CD4-positive, alpha-beta T cell treated with Interleukin-15 for 1 hour (primary cell): ENCODE measurements around the gene KRTAP10-4.
"Not testable (repeated sequence)": the region's sequence is repeated elsewhere in the genome, so short reads cannot be mapped to it uniquely, and the experiment has no call there.

Source experiments
- DNase-seq: peaks from one replicate; pipeline ENCODE4 v3.0.0-alpha.2; 2020

Gene KRTAP10-4

DNA sequence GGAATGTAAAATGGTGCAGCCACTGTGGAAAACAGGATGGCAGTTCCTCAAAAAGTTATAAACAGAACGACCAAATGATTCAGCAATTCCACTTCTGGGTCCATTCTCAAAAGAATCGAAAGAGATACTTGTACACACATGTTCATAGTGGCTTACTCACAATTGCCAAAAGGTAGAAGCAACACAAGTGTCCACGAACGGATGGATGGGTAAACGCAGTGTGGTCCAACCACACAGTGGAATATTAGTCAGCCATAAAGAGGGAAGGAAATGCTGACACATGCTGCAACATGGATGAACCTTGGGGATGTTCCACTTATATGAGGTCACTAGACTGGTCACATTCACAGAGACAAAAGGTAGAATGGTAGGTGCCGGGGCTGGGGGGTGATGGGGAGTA lies 38.8 kb upstream of the KRTAP10-4 start:
- DNase-seq, result no peak

DNA sequence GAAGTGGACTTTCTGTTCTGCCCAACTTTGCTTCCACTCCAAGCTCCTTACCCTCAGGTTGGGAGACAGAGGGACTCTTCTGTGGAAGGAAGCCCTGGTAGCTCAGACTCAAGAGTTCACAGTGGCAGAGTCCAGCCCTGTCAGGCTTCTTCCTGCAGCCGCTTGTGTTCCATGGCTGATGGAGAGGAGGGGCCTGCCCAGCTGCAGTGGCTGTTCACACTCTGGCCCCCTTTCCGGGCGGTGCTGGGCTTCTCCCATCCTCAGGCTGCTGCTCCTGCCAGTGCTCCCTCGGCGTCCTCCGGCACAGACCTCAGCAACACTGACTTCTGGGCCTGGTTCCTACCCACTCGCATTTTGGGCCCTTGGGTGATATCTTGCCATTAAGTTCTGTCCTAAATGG lies 37.6 kb upstream of the KRTAP10-4 start:
- no peak for DNase-seq

DNA sequence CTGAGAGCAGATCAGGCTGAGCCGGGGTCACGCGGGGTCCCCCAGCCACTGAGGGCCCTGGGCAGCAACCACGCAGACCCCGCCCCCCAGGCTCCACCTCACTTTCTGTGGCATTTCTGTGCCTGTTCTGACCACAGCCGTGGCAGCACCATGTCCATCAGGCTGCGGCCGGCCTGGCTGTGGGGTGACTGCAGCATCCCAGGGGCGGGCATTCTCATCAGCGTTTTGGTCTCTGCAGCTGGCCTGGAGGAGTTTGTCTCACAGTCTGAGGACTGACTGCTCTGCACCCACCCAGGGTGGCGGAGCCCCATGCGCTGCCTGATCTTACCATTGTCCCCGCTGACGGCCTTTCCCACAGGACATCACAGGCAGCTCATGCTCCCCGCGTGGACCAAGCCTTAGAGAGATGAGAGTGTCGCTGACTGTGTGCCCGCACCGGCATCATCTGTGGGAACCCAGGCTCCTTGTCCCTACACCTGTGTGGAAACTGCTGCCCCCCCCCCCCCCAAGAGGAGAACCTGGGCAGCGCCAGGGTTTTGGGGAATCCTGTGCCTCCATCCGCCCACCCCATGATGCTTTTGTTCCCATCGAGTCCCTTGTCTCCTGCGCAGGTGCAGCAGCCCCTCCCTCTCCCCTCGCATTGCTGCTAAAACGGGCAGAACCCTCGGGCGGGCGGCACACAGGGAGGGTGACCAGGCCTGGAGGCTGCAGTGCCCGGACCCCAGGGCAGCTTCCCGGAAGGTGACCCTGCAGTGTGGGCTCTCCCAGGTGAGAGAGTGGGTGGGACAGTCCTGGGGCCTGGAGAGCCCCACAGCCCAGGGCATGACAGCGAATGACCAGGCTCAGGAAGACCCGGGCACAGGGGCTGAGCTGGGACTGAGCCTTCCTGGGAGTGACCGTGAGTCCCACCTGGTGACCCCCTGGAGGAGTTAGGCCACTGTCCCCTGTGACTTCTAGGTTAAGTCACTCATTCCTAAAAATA lies 35.3 kb upstream of the KRTAP10-4 start:
- no peak for DNase-seq

DNA sequence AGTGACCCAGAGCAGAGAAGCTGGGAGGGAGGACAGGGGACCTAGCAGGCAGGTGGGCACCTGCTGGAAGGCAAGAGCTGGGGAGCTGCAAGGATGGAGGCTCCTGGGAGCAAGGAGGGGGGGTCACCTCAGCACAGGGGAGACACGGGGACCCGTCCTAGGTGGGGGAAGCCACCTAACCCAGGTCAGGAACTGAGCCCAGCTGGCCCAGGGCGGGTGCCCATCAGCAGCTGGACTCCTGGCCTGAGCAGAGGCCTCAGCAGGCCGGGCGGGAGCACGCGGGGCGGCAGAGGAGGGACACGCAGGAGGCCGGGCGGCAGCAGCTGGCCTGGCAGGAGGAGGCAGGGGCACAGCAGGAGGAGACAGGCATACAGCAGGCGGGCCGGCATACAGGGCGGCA lies 34.5 kb upstream of the KRTAP10-4 start:
- DNase-seq, result no peak

DNA sequence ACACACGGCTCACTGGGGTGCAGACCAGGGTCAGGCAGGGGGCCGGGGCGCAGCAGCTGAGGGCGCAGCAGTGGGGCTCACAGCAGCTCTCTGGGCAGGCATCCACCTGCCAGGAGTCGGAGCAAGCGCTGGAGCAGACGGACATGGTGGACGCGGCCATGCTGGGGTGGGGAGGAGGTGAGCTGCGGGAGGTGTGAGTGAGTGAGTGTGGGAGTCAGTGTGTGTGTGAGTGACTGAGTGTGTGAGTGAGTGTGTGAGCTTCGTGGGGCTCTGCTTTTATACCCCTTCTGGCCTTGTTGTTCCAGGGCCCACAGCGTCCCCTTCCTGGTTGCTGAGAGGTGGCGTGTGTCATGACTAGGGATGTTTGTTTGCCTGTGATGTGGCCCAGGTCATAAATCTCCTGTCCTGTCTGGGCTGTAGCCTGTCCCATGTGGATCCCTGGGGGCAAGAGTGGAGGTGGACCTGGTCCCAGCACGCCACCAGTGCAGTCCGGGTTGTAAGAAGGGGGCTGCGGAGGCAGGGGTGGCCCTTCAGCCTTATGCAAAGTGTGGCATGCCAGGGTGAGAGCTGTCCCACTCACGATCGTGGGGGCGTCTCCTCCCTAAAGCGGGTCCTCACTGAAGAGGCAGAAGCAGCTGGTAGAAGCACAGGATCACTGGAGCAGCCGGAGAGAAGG lies 33.4 kb upstream of the KRTAP10-4 start, which contains the start of gene KRTAP10-1:
KRTAP10-1 (minus strand) TSS at position 205 of the 676 bp plus-strand sequence; CDS start at position 160, 45 bp downstream.
- no peak for DNase-seq

DNA sequence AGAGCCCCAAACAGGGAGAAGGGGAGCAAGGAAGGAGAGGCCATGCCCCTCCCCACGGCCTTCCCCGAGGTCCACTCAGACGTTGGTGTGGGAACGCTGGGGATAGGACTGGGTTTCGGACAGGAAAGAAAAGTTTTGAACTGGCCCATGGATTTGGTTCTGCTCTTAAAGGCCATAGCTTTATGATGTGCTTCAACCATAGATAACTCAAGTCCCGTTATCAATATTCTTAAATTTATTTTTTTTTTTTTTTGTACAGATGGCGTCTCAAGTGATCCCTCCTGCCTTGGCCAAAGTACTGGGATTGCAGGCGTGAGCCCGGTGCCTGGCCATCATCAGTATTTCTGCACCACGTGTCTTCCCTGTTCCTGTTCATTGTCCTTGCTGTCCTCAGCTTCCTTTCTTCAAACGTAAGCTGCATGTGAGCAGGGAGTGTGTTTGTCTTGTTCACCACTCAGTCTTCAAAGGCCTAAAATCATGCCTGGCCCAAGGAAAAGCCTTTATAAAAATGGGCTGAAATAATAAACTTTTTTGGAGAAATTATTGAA lies 32.7 kb upstream of the KRTAP10-4 start:
- DNase-seq, result no peak

DNA sequence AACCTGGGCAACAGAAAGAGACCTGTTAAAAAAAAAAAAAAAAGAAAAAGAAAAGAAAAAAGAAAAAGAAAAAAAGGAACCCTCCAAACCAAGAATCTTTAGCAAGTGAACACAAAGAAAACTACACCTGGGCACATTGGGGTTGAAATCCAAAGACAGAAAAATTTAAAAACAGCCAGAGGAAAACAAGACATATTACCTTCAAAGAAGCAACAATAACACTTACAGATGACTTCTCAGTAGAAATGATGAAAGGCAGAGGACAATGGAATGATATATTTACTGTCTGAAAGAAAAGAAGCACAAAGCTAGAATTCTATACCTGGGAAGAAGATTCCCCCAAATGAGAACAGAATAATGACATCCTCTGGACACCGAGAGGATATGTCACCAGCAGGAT lies 30.8 kb upstream of the KRTAP10-4 start:
- DNase-seq, result no peak

DNA sequence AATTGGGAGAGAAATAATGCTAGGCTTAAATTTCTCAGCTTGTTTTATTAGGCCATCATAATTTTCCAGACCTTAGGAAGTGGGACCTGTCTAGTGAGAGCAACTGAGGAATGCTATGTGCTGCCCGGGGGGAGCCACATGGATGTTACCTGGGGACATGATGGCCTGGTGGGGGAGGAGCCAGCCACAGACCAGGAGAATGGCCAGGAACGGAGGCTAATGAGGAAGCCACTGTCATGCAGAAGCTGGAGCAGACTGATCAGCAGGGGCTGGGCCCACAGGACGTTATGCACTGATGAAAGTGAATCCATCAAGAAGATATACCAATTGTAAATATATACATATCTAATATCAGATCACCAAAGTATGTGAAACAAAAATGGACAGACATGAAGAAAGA lies 29.0 kb upstream of the KRTAP10-4 start:
- DNase-seq, result no peak

DNA sequence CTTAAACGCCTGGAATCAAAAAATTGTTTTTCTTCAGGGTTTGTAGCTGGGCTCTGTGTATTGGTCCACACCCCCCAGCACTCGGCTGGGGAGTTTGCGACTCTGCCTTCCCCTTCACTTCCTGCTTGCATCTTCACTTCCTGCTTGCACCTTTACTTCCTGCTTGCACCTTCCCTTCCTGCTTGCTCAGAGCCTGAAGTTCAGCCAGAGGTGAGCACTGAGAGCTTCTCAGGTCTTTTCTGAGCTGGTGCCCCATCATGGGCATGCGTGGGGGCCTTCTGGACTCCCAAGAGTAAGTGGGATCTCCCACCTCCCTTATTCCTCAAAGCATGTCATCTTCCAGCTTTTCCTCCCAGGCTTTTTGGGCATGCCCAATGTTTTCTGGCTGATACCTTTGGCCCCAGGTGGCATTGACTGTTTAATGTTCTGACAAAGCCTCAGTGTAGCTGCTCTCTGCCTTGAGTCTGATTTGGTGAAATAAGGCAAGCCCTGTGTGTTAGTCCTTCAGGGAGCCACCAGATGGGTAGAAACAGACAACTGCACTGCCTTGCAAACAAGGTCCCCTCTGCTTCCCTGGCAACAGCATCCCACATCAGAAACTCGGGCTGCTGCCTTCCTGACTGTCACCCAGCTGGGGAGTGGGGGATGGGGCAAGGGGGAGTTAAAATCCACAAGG lies 25.7 kb upstream of the KRTAP10-4 start:
- peak; percentile 47 for DNase-seq

DNA sequence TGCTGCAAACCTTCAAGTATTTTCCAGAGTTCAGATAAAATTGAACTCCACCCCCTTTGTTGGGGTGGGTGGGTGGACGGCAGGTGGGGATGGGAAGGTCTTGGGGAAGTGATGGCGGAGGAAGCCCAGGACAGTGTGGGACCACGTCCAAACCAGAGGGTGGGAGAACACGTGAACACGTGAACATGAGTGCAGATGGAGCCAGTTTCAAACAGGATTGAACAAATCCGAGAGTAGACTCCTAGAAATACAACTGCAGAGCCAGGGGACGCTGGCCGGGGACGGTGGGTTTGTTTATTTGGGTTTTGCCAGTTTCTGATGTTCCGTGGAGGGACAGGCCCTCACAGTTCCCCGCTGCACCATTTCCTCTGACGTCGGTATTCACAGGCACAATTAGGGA lies 25.1 kb upstream of the KRTAP10-4 start:
- no peak for DNase-seq

DNA sequence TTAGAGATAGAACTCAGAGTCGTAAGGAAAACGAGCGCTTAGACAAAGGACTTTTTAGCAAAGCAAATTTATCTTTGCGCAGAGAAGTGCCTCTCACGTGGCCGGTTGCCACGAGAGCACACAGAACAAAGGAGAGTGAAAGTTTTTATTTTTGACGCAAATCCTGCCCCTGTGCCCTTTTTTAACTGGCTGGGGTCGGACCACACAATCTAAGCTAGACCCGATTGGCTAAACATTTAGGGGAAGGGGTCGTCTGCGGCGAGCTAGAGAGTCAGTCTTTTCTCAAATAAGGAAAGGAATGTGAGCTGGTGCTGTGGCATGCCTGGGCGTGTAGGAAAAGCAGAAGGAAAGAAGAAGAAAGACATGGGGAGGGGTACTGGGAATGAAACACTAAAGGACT lies 24.6 kb upstream of the KRTAP10-4 start:
- DNase-seq, result no peak

DNA sequence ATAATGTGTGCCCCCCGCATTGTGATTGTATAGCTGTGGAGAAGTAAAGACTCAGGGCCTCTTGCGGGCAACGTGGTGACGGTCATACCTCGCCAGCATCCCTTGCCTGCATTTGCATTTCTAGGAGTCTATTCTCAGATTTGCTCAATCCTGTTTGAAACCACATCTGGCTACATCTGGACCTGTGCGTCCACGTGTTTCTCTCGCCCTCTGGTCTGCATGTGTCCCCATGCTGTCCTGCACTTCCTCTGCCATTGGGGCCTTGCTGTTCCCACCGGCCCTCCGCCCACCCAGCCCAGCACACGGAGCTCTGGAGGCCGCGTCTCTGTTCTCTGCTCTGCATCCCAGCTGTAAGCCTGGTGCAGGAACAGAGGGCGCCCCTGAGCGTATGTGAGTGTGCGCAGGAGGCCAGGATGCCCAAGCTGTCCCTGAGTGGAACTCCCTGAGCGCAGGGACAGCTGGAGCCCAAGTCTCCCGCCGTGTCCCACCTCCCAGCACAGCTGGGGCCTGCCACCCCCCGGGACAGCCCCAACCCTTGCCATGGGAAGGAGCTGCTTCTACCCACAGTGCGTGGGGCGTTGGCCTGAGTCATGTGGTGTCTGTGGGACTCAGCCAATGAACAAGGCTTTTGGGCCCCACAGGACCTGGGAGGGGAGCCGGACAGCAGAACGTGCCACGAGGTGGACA lies 23.9 kb upstream of the KRTAP10-4 start:
- DNase-seq, result no peak

DNA sequence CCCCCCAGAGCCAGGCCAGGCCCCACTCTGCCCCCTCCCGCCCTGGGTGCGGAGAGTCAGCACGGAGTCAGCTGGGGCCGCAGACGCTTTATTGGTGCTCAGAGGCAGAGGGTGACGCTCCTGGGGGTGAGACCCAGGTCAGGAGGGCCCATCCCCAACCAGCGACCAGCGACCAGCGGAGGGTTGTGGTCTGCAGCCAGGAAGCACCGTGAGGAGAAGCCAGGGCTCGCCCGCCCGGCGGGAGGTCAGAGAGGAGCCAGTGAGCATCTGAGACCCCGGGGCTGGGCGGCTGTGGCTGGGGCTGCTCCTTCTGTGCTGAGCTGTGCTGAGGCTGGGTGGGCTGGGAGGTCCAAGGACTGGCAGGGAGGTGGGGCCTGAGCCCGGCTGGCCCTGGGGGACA lies 23.2 kb upstream of the KRTAP10-4 start:
- DNase-seq, result not testable (repeated sequence)

DNA sequence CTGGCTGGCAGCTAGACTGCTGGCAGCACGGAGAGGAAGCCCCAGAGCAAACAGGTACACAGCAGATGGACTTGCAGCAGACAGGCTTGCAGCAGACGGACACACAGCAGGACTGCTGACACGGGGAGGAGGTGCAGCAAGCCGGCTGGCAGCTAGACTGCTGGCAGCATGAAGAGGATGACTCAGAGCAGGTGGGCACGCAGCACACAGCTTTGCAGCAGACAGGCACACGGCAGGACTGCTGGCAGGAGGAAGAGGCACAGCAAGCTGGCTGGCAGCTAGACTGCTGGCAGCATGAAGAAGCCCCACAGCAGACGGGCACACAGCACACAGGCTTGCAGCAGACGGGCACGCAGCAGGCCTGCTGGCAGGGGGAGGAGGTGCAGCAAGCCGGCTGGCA lies 22.7 kb upstream of the KRTAP10-4 start:
- DNase-seq, result no peak

DNA sequence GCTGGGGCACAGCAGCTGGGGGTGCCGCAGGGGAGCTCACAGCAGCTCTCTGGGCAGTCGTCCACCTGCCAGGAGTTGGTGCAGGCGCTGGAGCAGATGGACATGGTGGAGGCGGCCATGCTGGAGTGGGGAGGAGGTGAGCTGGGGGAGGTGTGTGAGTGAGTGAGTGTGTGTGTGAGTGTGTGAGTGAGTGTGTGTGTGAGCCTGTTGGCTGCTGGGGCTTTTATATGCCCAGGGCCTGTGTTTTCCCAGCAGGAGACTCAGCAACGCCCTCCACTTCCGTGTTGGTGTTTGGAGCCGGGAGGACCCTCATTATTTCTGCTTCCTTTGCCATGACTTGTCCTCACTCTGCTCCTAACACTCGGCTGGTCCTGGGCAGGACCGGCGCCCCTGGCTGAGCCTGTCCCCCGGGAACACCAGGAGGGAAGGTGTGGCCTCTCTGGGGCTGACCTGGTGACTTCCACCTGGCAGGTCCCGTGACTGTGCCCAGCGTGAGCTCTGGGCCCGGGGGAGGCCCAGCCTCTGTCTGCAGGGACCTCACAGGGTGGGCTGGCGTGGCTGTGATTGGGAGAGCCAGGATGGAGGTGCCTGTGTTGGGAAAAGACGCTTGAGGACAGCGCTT lies 22.1 kb upstream of the KRTAP10-4 start, which contains the start of gene KRTAP10-2:
KRTAP10-2 (minus strand) TSS at position 166 of the 622 bp plus-strand sequence; CDS start at position 119, 47 bp downstream.
- DNase-seq, result no peak

DNA sequence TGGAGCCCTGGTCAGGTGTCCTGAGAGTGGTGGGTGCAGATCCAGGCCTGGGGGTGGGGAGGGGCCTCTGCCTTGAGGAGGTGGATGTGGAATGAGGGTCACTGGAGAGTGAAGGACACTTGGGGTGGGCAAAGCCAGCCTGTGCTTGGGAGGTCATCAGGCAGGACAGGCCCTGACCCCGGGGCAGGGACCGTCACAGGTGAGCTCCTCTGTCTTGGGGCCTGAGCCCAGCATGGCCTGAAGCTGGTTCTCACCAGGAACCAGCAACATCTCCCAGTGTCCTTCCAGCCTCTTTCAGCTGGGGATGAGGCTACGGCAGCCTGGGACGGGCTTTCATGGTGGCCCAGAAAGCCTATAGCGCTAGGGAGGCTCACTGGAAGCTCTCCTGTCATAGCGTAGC lies 21.4 kb upstream of the KRTAP10-4 start:
- no peak for DNase-seq

DNA sequence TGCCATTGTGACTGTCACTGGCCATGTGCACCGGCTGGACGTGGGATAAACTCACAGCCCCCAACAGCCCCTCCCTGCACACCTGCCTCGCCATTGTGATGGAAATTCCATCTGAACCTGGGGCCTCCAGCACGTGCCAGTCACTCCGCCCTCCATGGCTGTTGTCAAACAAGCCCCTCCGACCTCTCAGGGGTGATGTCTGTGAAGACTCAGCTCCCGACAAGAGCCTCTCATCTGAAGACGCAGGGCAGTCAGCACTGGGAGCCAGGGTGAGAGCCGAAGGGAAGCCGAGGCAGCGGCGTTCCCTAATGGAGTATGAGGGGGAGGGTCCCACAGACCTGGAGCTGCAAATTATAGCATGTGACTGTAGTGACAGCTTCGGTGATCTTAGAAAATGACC lies 20.8 kb upstream of the KRTAP10-4 start:
- no peak for DNase-seq

DNA sequence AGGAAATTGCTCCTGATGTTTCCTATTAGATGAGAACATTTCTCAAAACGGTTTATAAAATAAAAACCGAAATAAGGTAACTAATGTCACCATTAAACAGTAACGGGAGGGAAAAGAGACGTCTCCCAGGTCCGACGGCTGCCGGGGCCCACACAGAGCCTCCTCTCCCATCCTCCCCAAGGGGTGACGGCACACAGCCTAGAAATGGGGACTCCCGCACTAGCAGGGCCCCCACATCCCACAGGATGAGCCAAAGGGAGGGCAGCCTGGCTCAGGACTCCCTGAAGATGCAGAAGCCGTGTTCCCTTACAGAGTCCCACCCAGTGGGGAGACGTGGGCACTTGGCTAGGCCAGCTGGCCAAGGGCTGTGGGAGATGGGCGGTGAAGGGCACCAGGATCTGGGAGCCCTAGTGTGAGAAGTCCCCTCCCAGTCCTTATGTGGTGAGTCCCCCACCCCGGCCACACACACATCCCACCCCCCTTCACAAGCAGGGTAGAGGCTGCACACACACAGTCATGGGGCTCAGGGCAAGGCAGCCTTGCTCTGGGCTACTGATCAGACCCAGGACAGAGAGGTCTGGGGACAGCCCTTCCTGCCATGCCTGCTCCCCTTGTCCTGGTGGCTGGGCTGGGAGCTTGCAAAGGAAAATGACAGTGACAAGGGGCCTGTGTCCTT lies 18.2 kb upstream of the KRTAP10-4 start:
- no peak for DNase-seq

DNA sequence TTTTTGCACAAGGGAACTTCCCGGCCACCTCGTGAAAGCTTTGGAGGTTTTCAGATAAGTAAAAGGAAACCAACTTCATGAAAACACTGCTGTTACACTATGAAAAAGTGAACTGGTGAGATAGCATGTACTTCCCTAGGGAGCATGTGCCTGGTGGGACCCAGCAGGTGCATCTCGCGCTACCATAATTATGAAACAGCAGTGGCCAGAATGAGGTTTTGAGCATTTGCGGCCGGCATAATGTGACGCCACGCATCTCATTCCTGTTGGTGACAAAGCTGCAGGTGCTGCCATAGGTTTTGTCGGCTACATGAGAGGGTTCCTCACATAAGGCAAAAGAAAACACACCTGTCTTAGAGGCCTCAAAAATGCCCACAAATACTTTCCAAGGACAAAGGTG lies 16.6 kb upstream of the KRTAP10-4 start:
- DNase-seq, result no peak

DNA sequence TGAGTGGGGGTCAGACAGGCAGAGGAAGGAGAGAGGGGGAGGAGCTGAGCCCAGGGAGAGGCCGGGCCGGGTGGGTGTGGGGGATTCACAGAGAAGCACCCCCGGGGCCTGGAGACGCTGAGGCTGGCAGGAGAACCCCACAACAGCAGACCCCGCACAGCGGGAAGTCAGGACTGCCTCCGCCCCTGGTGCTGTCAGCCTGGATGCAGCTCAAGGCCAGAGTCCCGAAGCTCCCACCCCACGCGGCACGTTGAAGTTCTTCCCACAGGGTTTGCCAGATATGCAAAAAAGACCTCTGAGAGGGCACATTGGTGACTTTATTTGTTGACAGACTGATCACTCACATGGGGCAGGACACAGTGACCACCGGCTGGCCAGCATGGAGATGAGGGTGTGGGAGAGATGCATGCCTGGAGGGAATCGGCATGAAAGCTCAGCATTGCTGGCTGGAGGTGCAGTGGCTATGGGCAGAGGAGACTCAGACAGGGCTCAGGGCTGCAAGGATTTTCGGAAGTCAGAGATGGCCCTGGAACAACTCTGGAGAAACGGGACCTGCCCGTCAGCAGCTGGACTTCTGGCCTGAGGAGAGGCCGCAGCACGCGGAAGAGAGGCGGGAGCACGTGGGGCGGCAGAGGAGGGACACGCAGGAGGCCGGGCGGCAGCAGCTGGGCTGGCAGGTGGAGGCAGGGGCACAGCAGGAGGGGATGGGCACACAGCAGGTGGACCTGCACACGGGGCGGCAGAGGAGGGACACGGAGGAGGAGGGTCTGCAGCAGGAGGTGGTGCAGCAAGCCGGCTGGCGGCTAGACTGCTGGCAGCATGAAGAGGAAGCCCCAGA lies 15.8 kb upstream of the KRTAP10-4 start:
- DNase-seq, result no peak

DNA sequence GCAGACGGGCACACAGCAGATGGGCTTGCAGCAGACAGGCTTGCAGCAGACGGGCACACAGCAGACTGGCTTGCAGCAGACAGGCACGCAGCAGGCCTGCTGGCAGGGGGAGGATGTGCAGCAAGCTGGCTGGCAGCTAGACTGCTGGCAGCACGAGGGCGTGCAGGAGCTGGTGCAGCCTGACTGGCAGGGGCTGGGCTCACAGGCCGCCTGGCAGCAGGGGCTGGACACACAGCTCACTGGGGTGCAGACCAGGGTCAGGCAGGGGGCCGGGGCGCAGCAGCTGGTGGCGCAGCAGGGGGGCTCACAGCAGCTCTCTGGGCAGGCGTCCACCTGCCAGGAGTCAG lies 15.2 kb upstream of the KRTAP10-4 start:
- DNase-seq, result not testable (repeated sequence)
